IMR-90 (cell line): ENCODE measurements around the gene BMP4. TPM values are rescaled to one million over a fixed set of nuclear protein-coding genes. Genes with fewer than 3 reads are reported as not detected.

Experiments used
- ATAC-seq: fragments of 200-7000 bp; cut with Tn5 transposase; 2 replicates; pipeline ENCODE4 v1.9.1; 2020; ENCODE audit warnings: low read depth, mild to moderate bottlenecking, moderate library complexity
- BruUV-seq: library from RNA; stranded (reverse); fragments of 400-500 nt; replicated peaks from 2 replicates; lab custom pipeline; 2021; lab: Mats Ljungman, UMichigan
- CTCF ChIA-PET: fragments of 300-600 bp; formaldehyde crosslinking; extraction: SDS; loops from one replicate; lab custom pipeline; 2021; ENCODE audit warnings: antibody characterized with exemption; lab: Yijun Ruan, JAX
- POLR2A ChIA-PET: fragments of 300-600 bp; sonication (Branson Sonifier 250); formaldehyde crosslinking; loops from one replicate; lab custom pipeline; 2022; ENCODE audit warnings: antibody characterized with exemption; ENCODE audit not compliant: unreplicated experiment; lab: Charles Lee
- DNase-seq: peaks from one replicate; pipeline ENCODE4 v3.0.0; 2013
- H2AFZ ChIP-seq: replicated peaks from 2 replicates; pipeline ENCODE3; 2013; ENCODE audit warnings: low read length, mild to moderate bottlenecking; ENCODE audit not compliant: poor library complexity
- H2AK5ac ChIP-seq: 2 replicates; pipeline ENCODE4 v1.6.1; 2013; ENCODE audit warnings: low read depth, low read length, inconsistent platforms
- H2AK9ac ChIP-seq: replicated peaks from 2 replicates; pipeline ENCODE3; 2013; ENCODE audit warnings: mild to moderate bottlenecking, low read depth, low read length, moderate library complexity; ENCODE audit not compliant: poor library complexity
- H2BK120ac ChIP-seq: 2 replicates; pipeline ENCODE4 v1.6.1; 2013; ENCODE audit warnings: low read depth, low read length, inconsistent platforms
- H2BK15ac ChIP-seq: 3 replicates; pipeline ENCODE4 v1.6.1; 2013; ENCODE audit warnings: low read depth, low read length, inconsistent platforms
- H2BK20ac ChIP-seq: 2 replicates; pipeline ENCODE4 v1.6.1; 2013; ENCODE audit warnings: low read depth, mild to moderate bottlenecking, inconsistent platforms, low read length, moderate library complexity
- H2BK5ac ChIP-seq: 2 replicates; pipeline ENCODE4 v1.6.1; 2013; ENCODE audit warnings: mild to moderate bottlenecking, low read depth, low read length, inconsistent platforms; ENCODE audit not compliant: poor library complexity, severe bottlenecking
- H3K14ac ChIP-seq: replicated peaks from 2 replicates; pipeline ENCODE4 v1.6.1; 2013; ENCODE audit warnings: low read depth, low read length, inconsistent platforms
- H3K18ac ChIP-seq: 2 replicates; pipeline ENCODE4 v1.6.1; 2013; ENCODE audit warnings: low read depth, low read length, control low read depth
- H3K23ac ChIP-seq: 2 replicates; pipeline ENCODE4 v1.6.1; 2013; ENCODE audit warnings: low read depth, low read length, inconsistent platforms
- H3K27ac ChIP-seq: 2 replicates; pipeline ENCODE4 v1.5.1; 2013; ENCODE audit warnings: mild to moderate bottlenecking, control low read depth, low read length; ENCODE audit not compliant: insufficient read depth
- H3K27me3 ChIP-seq: 2 replicates; pipeline ENCODE4 v1.6.1; 2013; ENCODE audit warnings: low read length; ENCODE audit not compliant: control insufficient read depth, insufficient read depth
- H3K36me3 ChIP-seq: 2 replicates; pipeline ENCODE4 v1.6.1; 2013; ENCODE audit warnings: low read length, mixed read lengths; ENCODE audit not compliant: control insufficient read depth, insufficient read depth
- H3K4ac ChIP-seq: 2 replicates; pipeline ENCODE4 v1.6.1; 2013; ENCODE audit warnings: low read depth, low read length, inconsistent platforms
- H3K4me1 ChIP-seq: 2 replicates; pipeline ENCODE4 v1.6.1; 2013; ENCODE audit warnings: low read length, mixed read lengths; ENCODE audit not compliant: control insufficient read depth, insufficient read depth
- H3K4me2 ChIP-seq: 2 replicates; pipeline ENCODE4 v1.6.1; 2013; ENCODE audit warnings: low read depth, mild to moderate bottlenecking, control low read depth, low read length, moderate library complexity
- H3K4me3 ChIP-seq: 2 replicates; pipeline ENCODE4 v1.5.1; 2013; ENCODE audit warnings: low read depth, mild to moderate bottlenecking, control low read depth, low read length, moderate library complexity; ENCODE audit not compliant: insufficient read depth
- H3K56ac ChIP-seq: 2 replicates; pipeline ENCODE4 v1.6.1; 2013; ENCODE audit warnings: low read length, inconsistent platforms; ENCODE audit not compliant: insufficient read depth; ENCODE audit errors: extremely low read depth
- H3K79me1 ChIP-seq, 2 experiments: 2 replicates each; pipeline ENCODE4 v1.6.1; 2013; ENCODE audit warnings: low read length in 2 of 2, inconsistent platforms in 1 of 2, low read depth in 1 of 2
- H3K9ac ChIP-seq: 2 replicates; pipeline ENCODE4 v1.6.1; 2013; ENCODE audit warnings: low read depth, low read length, control low read depth
- H3K9me1 ChIP-seq: 2 replicates; pipeline ENCODE4 v1.6.1; 2013; ENCODE audit warnings: low read length, inconsistent platforms; ENCODE audit not compliant: insufficient read depth
- H3K9me3 ChIP-seq: 2 replicates; pipeline ENCODE4 v1.6.1; 2013; ENCODE audit warnings: low read length; ENCODE audit not compliant: control insufficient read depth, insufficient read depth
- H4K20me1 ChIP-seq: 2 replicates; pipeline ENCODE4 v1.6.1; 2013; ENCODE audit warnings: low read length, inconsistent platforms; ENCODE audit not compliant: insufficient read depth
- H4K5ac ChIP-seq: 2 replicates; pipeline ENCODE4 v1.6.1; 2013; ENCODE audit warnings: mild to moderate bottlenecking, low read depth, low read length, control low read depth
- H4K8ac ChIP-seq, 2 experiments: 2 replicates each; pipeline ENCODE4 v1.6.1; 2013; ENCODE audit warnings: low read depth in 2 of 2, low read length in 2 of 2, control low read depth in 1 of 2, inconsistent platforms in 1 of 2
- H4K91ac ChIP-seq: 2 replicates; pipeline ENCODE4 v1.6.1; 2013; ENCODE audit warnings: low read depth, low read length, inconsistent platforms; ENCODE audit not compliant: insufficient read depth
- CTCF ChIP-seq: conservative IDR thresholded peaks from 2 replicates; pipeline ENCODE4 v1.5.1; 2012; ENCODE audit warnings: mild to moderate bottlenecking, low read depth, low read length, improper control_type of control experiment
- RAD21 ChIP-seq: IDR thresholded peaks from 2 replicates; pipeline ENCODE4 v1.6.1; 2012; ENCODE audit warnings: low read length, improper control_type of control experiment
- WGBS, 2 experiments: methylation state at CpG; one replicate each; pipeline versions ENCODE4 v1.1.5 to v1.1.7; 2013; ENCODE audit warnings: missing lambda C conversion rate in 2 of 2; ENCODE audit not compliant: insufficient read length in 1 of 2; ENCODE audit errors: extremely low coverage in 2 of 2; 5-methylcytosine and 5-hydroxymethylcytosine counted together
- dilution Hi-C: fragments of 300-500 bp; cut with HindIII; formaldehyde crosslinking; loops from one replicate; pipeline ENCODE4 v1.14.3; 2018; ENCODE audit warnings: low sequenced_read_pairs; ENCODE audit not compliant: unreplicated experiment
- in situ Hi-C: fragments of 300-500 bp; cut with MboI; formaldehyde crosslinking; loops from 3 replicates; pipeline ENCODE4 v1.14.3; 2019; ENCODE audit warnings: low sequenced_read_pairs, inconsistent platforms, mixed read lengths
- intact Hi-C: fragments of 100-400 bp; cut with micrococcal nuclease; formaldehyde crosslinking; loops from 2 replicates; pipeline ENCODE4 v1.10.0; 2022
- polyA plus RNA-seq, 3 experiments: library from polyadenylated mRNA; depleted of rRNA; stranded (reverse); fragments of >200 nt; gene quantifications; 2 replicates each; pipeline ENCODE4 v1.2.3, GENCODE V29; 2012; ENCODE audit warnings: low replicate concordance in 1 of 3
- total RNA-seq: library from RNA; depleted of rRNA; stranded (reverse); fragments of >200 nt; gene quantifications from 2 replicates; pipeline ENCODE4 v1.2.3, GENCODE V29; 2012

BMP4 gene
- total and polyA plus RNA-seq, 2 of the 4 experiments (the other 2 are of a cell fraction) = 3.4 to 4.2 TPM

DNA sequence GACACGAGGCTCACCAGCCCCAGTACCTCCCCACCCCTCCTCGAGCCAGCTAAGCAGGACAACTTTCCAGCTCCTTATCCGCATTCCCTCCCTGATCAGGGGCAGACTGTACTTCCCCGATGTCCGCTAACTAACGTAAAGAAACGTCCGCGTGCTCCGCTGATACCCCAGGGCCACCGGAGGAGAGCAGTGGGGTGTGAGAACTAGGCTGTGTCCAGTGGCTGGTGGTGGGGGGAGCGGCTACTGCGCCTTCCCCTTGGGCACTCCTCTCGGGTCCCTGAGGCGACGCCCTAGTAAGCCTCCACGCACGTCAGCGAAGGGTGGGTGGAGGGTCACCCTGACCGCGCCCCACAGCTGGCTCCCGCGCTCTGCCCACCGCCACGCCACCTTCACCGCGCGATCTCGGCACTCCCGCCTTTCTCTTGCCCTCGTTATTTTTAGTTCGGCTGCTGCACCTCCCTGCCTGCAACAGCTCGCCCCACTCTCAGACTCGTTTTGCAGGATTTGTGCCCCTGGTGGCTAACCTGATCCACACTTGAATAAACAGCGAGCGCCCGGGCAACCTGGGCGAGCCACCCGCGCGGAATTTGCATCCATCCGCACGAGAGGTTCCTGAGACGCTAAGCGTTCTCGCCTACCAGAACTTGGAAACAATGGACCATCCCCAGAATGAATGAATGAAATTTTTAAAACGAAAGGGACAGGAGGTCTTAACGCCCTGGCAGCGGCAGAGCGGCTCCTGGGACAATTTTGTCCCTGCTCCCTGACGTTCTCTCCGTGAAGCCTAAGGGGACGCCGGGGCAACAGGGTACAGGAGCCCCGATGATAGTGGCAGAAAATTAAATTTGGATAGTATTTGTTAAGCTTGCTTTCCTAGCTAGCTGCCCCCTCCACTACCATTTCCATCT lies 6.9 kb upstream of the BMP4 start:
- Histone ChIP-seq H3K27me3 (peaks cover 40% of the 10 kb centered on the region), H3K79me1 (no peaks in the 10 kb centered on the region), H2AFZ (peak overlapping the region; percentile 16), H3K4me2 (peak overlapping the region; percentile 52; the same call in 1 of the 2 replicates), H3K9me3 (no peaks in the 10 kb centered on the region), H4K8ac (no peak overlapping the region), H4K91ac (no peak overlapping the region), H2AK5ac (no peak overlapping the region), H3K18ac (no peak overlapping the region; the same call in 1 of the 2 replicates), H3K9me1 (no peaks in the 10 kb centered on the region), H3K27ac (no peak overlapping the region), H2BK20ac (no peak overlapping the region), H2BK120ac (no peak overlapping the region), H3K36me3 (no peaks in the 10 kb centered on the region), H2AK9ac (no peak overlapping the region), H2BK15ac (no peak overlapping the region), H3K4me1 (no peaks in the 10 kb centered on the region; the same call in 1 of the 2 replicates), H3K14ac (no peak overlapping the region), H3K4me3 (no peak overlapping the region; the same call in 1 of the 2 replicates), H3K56ac (no peak overlapping the region), H4K20me1 (no peaks in the 10 kb centered on the region), H2BK5ac (no peak overlapping the region), H4K5ac (no peak overlapping the region), H3K23ac (no peak overlapping the region), H3K9ac (no peak overlapping the region), H3K4ac (no peak overlapping the region)
- ChIA-PET CTCF (interaction anchor here (0.6 to 1.2 kb wide), 3 partner anchors 81 to 638 kb away, joined by 3 read pairs; no protein-coding TSS in a partner anchor), POLR2A (no interaction called here)
- 32% methylated on average over 20 of the region's 55 CpGs; no CpG with 5 or more reads in 1 of the 2 experiments for WGBS, 2 experiments
- BruUV-seq = no TSS peak
- dilution Hi-C loops = no loop called here
- ATAC-seq (peak; percentile 62), DNase-seq (no peak)
- intact Hi-C loops = no loop called here
- in situ Hi-C loops = no loop called here
- TF ChIP-seq CTCF (peak; percentile 15; the same call in 1 of the 2 replicates), RAD21 (no peak; the same call in 1 of the 2 replicates)
